A172 (cell line): ENCODE results near the gene PRTG. TPM values are rescaled to one million over a fixed set of nuclear protein-coding genes. Genes with fewer than 3 reads are reported as not detected.
"Not testable (repeated sequence)": the region's sequence is repeated elsewhere in the genome, so short reads cannot be mapped to it uniquely, and the experiment has no call there.

ENCODE experiments used
- DNase-seq: peaks from one replicate; pipeline ENCODE4 v3.0.0-alpha.2; 2015; ENCODE audit warnings: low spot score
- total RNA-seq: library from RNA; depleted of rRNA; stranded (reverse); fragments of >200 nt; shearing (Covaris generic); gene quantifications from 2 replicates; pipeline ENCODE4 v1.2.3, GENCODE V29; 2014

PRTG gene
- total RNA-seq, 1 experiment from 2014 or later: 3.6 TPM

GRCh38 chr15:55742498-55742926 lies 440 bp downstream of the PRTG start:
- peak; percentile 19 for DNase-seq

- no peak for DNase-seq
Observed at GRCh38 chr15:55741833-55742497, 987 bp downstream of the PRTG start.

- DNase-seq: no peak
Observed at GRCh38 chr15:55740981-55741832, 1.7 kb downstream of the PRTG start.

- no peak for DNase-seq
Observed at GRCh38 chr15:55740359-55740878, 2.5 kb downstream of the PRTG start.

- DNase-seq: no peak
Observed at GRCh38 chr15:55739641-55740040, 3.3 kb downstream of the PRTG start.

GRCh38 chr15:55738715-55739114 lies 4.2 kb downstream of the PRTG start:
- no peak for DNase-seq

GRCh38 chr15:55737373-55737772 lies 5.6 kb downstream of the PRTG start:
- peak; percentile 72 for DNase-seq

GRCh38 chr15:55736756-55737155 lies 6.2 kb downstream of the PRTG start:
- DNase-seq: no peak

- DNase-seq: no peak
Observed at GRCh38 chr15:55734641-55735040, 8.3 kb downstream of the PRTG start.

GRCh38 chr15:55733461-55733860 lies 9.5 kb downstream of the PRTG start:
- not testable (repeated sequence) for DNase-seq

- DNase-seq: no peak
Observed at GRCh38 chr15:55721554-55722185, 21.3 kb downstream of the PRTG start.

GRCh38 chr15:55715355-55716076 lies 27.4 kb downstream of the PRTG start:
- no peak for DNase-seq

GRCh38 chr15:55714064-55714463 lies 28.9 kb downstream of the PRTG start:
- no peak for DNase-seq

- DNase-seq: no peak
Observed at GRCh38 chr15:55712363-55712762, 30.6 kb downstream of the PRTG start.

GRCh38 chr15:55710286-55710685 lies 32.7 kb downstream of the PRTG start:
- DNase-seq: no peak

- DNase-seq: no peak
Observed at GRCh38 chr15:55709458-55709857, 33.5 kb downstream of the PRTG start.

GRCh38 chr15:55708720-55709119 lies 34.2 kb downstream of the PRTG start:
- no peak for DNase-seq

GRCh38 chr15:55707951-55708350 lies 35.0 kb downstream of the PRTG start:
- no peak for DNase-seq

GRCh38 chr15:55707518-55707917 lies 35.4 kb downstream of the PRTG start:
- DNase-seq: no peak

- no peak for DNase-seq
Observed at GRCh38 chr15:55703873-55704301, 39.1 kb downstream of the PRTG start.

- DNase-seq: no peak
Observed at GRCh38 chr15:55700876-55701275, 42.1 kb downstream of the PRTG start.

- no peak for DNase-seq
Observed at GRCh38 chr15:55698653-55699052, 44.3 kb downstream of the PRTG start.
